Brain microvascular endothelial cell (primary cell): ENCODE measurements around the gene CPAMD8.
"Not testable (repeated sequence)": the region's sequence is repeated elsewhere in the genome, so short reads cannot be mapped to it uniquely, and the experiment has no call there.

Experiments
- DNase-seq: peaks from one replicate; pipeline ENCODE4 v3.0.0-alpha.2; 2020
- H3K27ac ChIP-seq: fragments of 250-450 bp; sonication (Bioruptor Pico); 2 replicates; pipeline ENCODE4 v1.5.1; 2020; ENCODE audit warnings: mild to moderate bottlenecking, moderate library complexity
- H3K27me3 ChIP-seq: fragments of 250-450 bp; sonication (Bioruptor Pico); replicated peaks from 2 replicates; pipeline ENCODE4 v1.5.1; 2020; ENCODE audit warnings: mild to moderate bottlenecking
- H3K36me3 ChIP-seq: fragments of 250-450 bp; sonication (Bioruptor Pico); replicated peaks from 2 replicates; pipeline ENCODE4 v1.5.1; 2020; ENCODE audit warnings: mild to moderate bottlenecking
- H3K4me3 ChIP-seq: 2 replicates; pipeline ENCODE4 v1.5.1; 2011; ENCODE audit warnings: low read depth, mild to moderate bottlenecking, control low read depth, low read length, moderate library complexity
- in situ Hi-C: cut with HindIII; loops from 2 replicates; pipeline ENCODE4 v1.10.0; 2017; ENCODE audit warnings: low sequenced_read_pairs, low pct_ligation_motif_present
- TF ChIP-seq, protein P1 (sequence below): IDR thresholded peaks from 2 replicates; pipeline ENCODE4 v1.5.1; 2011; ENCODE audit warnings: low read depth, mild to moderate bottlenecking, moderate library complexity, low read length, control low read depth, inconsistent platforms; ENCODE audit errors: missing control alignments

CPAMD8 gene

DNA sequence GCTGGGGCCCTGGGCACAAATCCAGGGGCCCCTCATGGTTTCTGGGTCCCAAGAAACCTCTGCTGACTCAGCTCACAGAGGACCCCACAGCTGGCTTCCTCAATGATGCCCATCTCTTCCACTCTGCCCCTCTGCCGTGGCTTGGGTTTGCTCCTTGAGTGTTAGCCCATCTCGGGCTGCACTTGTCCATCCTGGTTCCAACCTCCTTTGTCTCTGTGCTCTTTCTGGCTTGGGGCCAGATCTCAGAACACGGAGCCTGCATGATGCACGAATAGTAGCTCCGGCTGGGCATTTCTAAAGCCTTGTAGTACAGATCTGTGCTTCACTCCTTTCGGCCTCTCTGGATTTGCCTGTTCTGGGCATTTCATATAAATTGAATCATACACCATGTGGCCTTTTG lies 84.0 kb downstream of the CPAMD8 start:
- Histone ChIP-seq H3K27ac (no peak overlapping the region), H3K27me3 (no peaks in the 10 kb centered on the region), H3K4me3 (no peak overlapping the region), H3K36me3 (no peaks in the 10 kb centered on the region)
- in situ Hi-C loops, result no loop called here
- TF ChIP-seq, protein P1, sequence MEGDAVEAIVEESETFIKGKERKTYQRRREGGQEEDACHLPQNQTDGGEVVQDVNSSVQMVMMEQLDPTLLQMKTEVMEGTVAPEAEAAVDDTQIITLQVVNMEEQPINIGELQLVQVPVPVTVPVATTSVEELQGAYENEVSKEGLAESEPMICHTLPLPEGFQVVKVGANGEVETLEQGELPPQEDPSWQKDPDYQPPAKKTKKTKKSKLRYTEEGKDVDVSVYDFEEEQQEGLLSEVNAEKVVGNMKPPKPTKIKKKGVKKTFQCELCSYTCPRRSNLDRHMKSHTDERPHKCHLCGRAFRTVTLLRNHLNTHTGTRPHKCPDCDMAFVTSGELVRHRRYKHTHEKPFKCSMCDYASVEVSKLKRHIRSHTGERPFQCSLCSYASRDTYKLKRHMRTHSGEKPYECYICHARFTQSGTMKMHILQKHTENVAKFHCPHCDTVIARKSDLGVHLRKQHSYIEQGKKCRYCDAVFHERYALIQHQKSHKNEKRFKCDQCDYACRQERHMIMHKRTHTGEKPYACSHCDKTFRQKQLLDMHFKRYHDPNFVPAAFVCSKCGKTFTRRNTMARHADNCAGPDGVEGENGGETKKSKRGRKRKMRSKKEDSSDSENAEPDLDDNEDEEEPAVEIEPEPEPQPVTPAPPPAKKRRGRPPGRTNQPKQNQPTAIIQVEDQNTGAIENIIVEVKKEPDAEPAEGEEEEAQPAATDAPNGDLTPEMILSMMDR, result no peak
- no peak for DNase-seq

DNA sequence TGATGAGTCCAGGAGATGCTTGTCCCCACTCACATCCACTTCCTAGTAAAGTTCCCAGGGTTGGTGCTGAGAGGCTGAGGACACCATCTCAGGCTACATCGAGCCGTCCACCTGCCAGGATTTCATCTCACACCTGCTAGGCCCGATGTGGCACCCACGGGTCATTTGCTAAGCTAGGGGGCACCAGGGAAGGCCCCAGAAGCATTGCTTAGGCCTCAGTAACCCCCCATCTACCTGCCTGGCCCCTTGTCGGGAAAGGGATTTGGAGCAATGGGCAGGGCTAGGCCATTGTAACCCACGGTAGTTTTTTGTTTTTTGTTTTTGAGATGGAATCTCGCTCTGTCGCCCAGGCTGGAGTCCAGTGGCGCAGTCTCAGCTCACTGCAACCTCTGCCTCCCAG lies 86.0 kb downstream of the CPAMD8 start:
- DNase-seq, result no peak
- Histone ChIP-seq H3K4me3 (no peak overlapping the region), H3K27ac (no peak overlapping the region), H3K36me3 (no peaks in the 10 kb centered on the region), H3K27me3 (no peaks in the 10 kb centered on the region)
- in situ Hi-C loops, result no loop called here
- TF ChIP-seq, protein P1, result no peak

DNA sequence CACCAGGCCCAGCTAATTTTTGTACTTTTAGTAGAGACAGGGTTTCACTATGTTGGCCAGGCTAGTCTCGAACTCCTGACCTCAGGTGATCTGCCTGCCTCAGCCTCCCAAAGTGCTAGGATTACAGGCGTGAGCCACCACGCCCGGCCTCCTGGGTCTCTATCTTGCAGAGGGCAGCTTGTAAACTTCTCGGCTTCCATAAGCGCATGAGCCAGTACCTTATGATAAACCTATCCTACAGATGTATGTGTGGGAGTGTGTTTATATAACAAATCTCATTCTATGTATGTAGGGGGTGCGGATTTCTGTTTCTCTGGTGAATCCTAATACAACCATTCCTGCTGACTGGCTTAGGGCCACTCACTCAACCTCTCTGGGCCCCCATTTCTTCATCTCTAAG lies 86.5 kb downstream of the CPAMD8 start:
- H3K27me3 ChIP-seq, H3K27ac ChIP-seq, H3K36me3 ChIP-seq, in situ Hi-C loops, H3K4me3 ChIP-seq, DNase-seq: not testable (repeated sequence)

DNA sequence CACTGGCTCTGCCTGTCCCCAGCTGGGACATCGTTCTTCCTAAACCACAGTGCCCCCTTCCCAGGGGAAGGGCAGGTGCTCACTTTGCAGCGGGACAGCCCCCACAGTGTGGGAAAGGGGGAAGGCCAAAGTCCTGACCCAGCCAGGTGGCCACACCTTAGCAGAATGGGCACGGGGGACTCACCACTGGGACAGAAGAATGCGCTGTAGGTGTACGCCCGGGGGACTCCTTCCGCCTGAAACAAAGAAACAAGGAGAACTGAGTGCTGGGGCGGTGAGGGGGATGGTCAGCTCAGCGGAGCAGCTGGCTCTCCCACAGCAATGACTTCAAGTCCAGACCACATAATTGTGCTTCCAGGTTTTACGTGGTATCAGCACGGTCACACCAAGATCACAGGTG lies 88.4 kb downstream of the CPAMD8 start:
- in situ Hi-C loops, result no loop called here
- TF ChIP-seq, protein P1, result no peak
- Histone ChIP-seq H3K27me3 (no peaks in the 10 kb centered on the region), H3K27ac (no peak overlapping the region), H3K4me3 (no peak overlapping the region), H3K36me3 (no peaks in the 10 kb centered on the region)
- no peak for DNase-seq

DNA sequence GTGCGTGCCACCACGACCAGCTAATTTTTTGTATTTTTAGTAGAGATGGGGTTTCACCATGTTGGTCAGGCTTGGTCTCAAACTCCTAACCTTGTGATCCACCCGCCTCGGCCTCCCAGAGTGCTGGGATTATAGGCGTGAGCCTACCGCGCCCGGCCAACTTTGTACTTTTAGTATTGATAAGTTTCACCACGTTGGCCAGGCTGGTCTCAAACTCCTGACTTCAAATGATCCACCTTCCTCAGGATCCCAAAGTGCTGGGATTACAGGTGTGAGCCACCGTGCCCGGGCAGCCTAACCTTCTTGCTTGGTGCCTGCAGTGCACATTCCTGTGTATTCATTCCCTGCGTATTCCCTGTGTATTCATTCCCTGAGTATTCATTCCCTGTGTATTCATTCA lies 88.8 kb downstream of the CPAMD8 start:
- H3K27me3 ChIP-seq, H3K27ac ChIP-seq, DNase-seq, H3K36me3 ChIP-seq, H3K4me3 ChIP-seq, in situ Hi-C loops: not testable (repeated sequence)

DNA sequence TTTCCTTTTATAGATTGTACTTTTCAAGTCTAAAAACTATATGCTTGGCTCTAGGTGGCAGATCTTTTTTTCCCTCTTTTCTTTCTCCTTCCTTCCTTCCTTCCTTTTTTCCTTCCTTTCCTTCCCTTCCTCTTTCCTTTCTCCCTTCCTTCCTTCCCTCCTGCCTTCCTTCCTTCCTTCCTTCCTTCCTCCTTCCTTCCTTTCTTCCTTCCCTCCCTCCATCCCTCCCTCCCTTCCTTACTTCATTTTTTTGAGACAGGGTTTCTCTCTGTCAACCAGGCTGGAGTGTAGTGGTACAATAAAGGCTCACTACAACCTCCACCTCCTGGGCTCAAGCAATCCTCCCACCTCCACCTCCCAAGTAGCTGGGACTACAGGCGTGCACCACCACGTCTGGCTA lies 89.7 kb downstream of the CPAMD8 start:
- DNase-seq, result no peak
- H3K27me3 ChIP-seq, result no peaks in the 10 kb centered on the region
- in situ Hi-C loops, result no loop called here
- H3K4me3 ChIP-seq, result no peak overlapping the region
- TF ChIP-seq, protein P1, result no peak
- H3K27ac ChIP-seq, result no peak overlapping the region
- no peaks in the 10 kb centered on the region for H3K36me3 ChIP-seq

DNA sequence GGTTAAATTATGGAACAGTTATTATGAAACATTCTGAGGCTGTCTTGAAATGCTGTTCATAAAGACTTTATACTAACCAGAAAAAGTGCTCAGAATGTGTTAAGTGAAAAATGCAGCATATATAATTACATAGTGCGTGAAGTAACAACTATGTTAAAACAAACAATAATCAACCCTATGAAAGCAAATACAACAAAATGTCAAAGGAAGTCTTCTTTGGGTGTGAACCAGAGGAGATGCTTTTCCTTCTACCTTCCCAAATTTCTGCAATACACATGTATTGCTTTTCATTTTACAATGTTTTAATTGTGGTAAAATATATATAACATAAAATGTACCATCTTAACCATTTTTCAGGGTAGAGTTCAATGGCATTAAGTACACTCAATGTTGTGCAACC lies 92.1 kb downstream of the CPAMD8 start:
- in situ Hi-C loops, result no loop called here
- TF ChIP-seq, protein P1, result no peak
- Histone ChIP-seq H3K27me3 (no peaks in the 10 kb centered on the region), H3K27ac (no peak overlapping the region), H3K36me3 (no peaks in the 10 kb centered on the region), H3K4me3 (no peak overlapping the region)
- no peak for DNase-seq
